ENCODE measurements around the gene RANBP10.

DNA sequence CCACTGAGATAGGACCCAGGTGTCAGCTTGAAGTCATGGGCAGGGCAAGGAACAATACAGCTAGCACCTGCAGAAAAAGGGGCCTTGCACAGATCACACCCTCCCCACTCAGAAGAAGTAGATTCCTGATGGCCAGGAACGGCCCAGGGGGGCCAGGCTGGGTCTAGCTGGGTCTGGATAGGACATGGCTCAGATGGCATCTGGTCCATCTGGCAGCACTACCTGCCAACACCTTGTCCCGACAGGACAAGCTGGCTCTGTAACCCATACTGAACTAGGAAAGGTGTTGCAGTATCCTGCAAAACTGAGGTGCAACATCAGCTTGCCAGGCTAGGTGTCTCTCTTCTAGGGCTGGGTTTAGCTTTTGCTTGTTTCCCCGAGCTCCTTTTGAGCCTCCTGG lies 48.4 kb downstream of the RANBP10 start:
- TF ChIP-seq, protein P1, sequence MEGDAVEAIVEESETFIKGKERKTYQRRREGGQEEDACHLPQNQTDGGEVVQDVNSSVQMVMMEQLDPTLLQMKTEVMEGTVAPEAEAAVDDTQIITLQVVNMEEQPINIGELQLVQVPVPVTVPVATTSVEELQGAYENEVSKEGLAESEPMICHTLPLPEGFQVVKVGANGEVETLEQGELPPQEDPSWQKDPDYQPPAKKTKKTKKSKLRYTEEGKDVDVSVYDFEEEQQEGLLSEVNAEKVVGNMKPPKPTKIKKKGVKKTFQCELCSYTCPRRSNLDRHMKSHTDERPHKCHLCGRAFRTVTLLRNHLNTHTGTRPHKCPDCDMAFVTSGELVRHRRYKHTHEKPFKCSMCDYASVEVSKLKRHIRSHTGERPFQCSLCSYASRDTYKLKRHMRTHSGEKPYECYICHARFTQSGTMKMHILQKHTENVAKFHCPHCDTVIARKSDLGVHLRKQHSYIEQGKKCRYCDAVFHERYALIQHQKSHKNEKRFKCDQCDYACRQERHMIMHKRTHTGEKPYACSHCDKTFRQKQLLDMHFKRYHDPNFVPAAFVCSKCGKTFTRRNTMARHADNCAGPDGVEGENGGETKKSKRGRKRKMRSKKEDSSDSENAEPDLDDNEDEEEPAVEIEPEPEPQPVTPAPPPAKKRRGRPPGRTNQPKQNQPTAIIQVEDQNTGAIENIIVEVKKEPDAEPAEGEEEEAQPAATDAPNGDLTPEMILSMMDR (IDR thresholded peaks at IDR 0.05): no peak
- no peak for TF ChIP-seq POLR2A (IDR thresholded peaks at IDR 0.05)

Data from esophagus squamous epithelium (tissue), 4 donors.